ENCODE measurements around the gene FAM177A1. TPM values are rescaled to one million over a fixed set of nuclear protein-coding genes. Genes with fewer than 3 reads are reported as not detected.

The FAM177A1 gene
- total and polyA plus RNA-seq, 2 of the 13 experiments (the other 11 are each of a cell fraction or from before 2014, with no cell fraction given), result 72.9 to 119 TPM

- peak within 1 kb of the TSS; percentile 90 for H3K9ac ChIP-seq (ENCODE audit: insufficient read depth, low read depth, low read length)
- peak within 1 kb of the TSS; percentile 82 to 97 (median 86) for H3K4me3 ChIP-seq (replicated peaks in 1 of 3; ENCODE audit: insufficient read depth in 1 of 3, low read depth in 2 of 3, low read length in 3 of 3)
- peaks cover 67% of the 10 kb centered on the region for H3K4me1 ChIP-seq (ENCODE audit: insufficient read depth, low read length)
- CTCF ChIA-PET (ENCODE audit: low intra/inter-chr PET ratio, low total read pairs), result no interaction called here
- H2AFZ ChIP-seq (ENCODE audit: low read length), result peak within 1 kb of the TSS; percentile 94
- H3K79me2 ChIP-seq (ENCODE audit: insufficient read depth, low read length), result peaks cover 35% of the 10 kb centered on the region
- TSS peak; percentile 66 for BruUV-seq (replicated peaks)
- peaks cover under 1% of the 10 kb centered on the region in 2 experiments; a peak in 3 of 5 replicates for H3K36me3 ChIP-seq (replicated peaks in 1 of 2; ENCODE audit: control insufficient read depth in 1 of 2, insufficient read depth in 2 of 2, low read length in 2 of 2)
- H3K27ac ChIP-seq (ENCODE audit: extremely low read length, insufficient read depth, low read length), result peak within 1 kb of the TSS; percentile 91
- in situ Hi-C loops (cut with HindIII; ENCODE audit: extremely low pct_ligation_motif_present, low pct_unique_long_range_greater_than_20kb), result loop anchor here (5.0 kb wide), 1 partner anchor 285 kb away; no protein-coding TSS in a partner anchor
- H3K4me2 ChIP-seq (ENCODE audit: low read depth, low read length), result peak within 1 kb of the TSS; percentile 86
- FAIRE-seq, result peak; percentile 26
- ATAC-seq, result peak; percentile 94
- H3K27me3 ChIP-seq (ENCODE audit: control insufficient read depth in 1 of 2, insufficient read depth in 2 of 2, low read length in 2 of 2), result peaks cover 0 to 5% of the 10 kb centered on the region in 2 experiments; a peak in 2 of 5 replicates
- H4K20me1 ChIP-seq (ENCODE audit: insufficient read depth, low read length), result no peaks in the 10 kb centered on the region
- DNase-seq (ENCODE audit: low spot score), result peak; percentile 98
- POLR2A ChIA-PET, result interaction anchor here (0.5 to 4.5 kb wide), 37 partner anchors 9 to 704 kb away, joined by 3 to 78 read pairs (median 4); partner anchors contain the start of genes BAZ1A, BRMS1L, FAM177A1 and NFKBIA
- no peaks in the 10 kb centered on the region for H3K9me3 ChIP-seq (ENCODE audit: low read length)
- intact Hi-C loops (cut with micrococcal nuclease; ENCODE audit: unreplicated experiment), result loop anchor here (1.0 to 10.0 kb wide), 7 partner anchors 76 to 683 kb away; partner anchors contain the start of genes FAM177A1, PSMA6, RALGAPA1 and SRP54
- WGBS (ENCODE audit: low lambda C conversion rate), result 2% methylated on average over 57 of the region's 57 CpGs
- peak; percentile 56; the same call in 1 of the 2 replicates for TF ChIP-seq HMG20A (CRISPR knock-in tag; IDR thresholded peaks at IDR 0.05; ENCODE audit: borderline replicate concordance)
- peak; percentile 97 for TF ChIP-seq ZBTB42 (CRISPR knock-in tag; IDR thresholded peaks at IDR 0.05)
- TF ChIP-seq MAFG (CRISPR knock-in tag; IDR thresholded peaks at IDR 0.05), result no peak
- peak; percentile 1 to 30; a peak in 2 of 4 replicates for TF ChIP-seq MAFK (conservative IDR thresholded peaks at IDR 0.05 in 1 of 2, IDR thresholded peaks at IDR 0.05 in 1 of 2; ENCODE audit: low read length in 2 of 2)
- peak; percentile 97 for TF ChIP-seq SNAPC4 (CRISPR knock-in tag; IDR thresholded peaks at IDR 0.05)
- peak; percentile 62 for TF ChIP-seq RFX3 (CRISPR knock-in tag; IDR thresholded peaks at IDR 0.05)
- TF ChIP-seq ZNF782 (CRISPR knock-in tag; IDR thresholded peaks at IDR 0.05; ENCODE audit: borderline replicate concordance), result peak; percentile 96
- TF ChIP-seq CSRNP2 (CRISPR knock-in tag; conservative IDR thresholded peaks at IDR 0.05; ENCODE audit: low read depth), result 0 out of 2 replicates have a peak, but pooled peaks have one; percentile 37
- peak; percentile 99 for TF ChIP-seq SRY (CRISPR knock-in tag; IDR thresholded peaks at IDR 0.05)
- TF ChIP-seq STAG1 (CRISPR knock-in tag; IDR thresholded peaks at IDR 0.05), result peak; percentile 25
- peak; percentile 99 for TF ChIP-seq ZHX1 (CRISPR knock-in tag; IDR thresholded peaks at IDR 0.05; ENCODE audit: low read depth)
- peak; percentile 56; the same call in 1 of the 2 replicates for TF ChIP-seq TBP (CRISPR knock-in tag; IDR thresholded peaks at IDR 0.05)
Measured at GRCh38 chr14:35121887-35122695, 76.0 kb downstream of the FAM177A1 start, which contains the start of the genes PPP2R3C and PRORP. Gene PPP2R3C (minus strand): TSS chr14:35121990. CDS start chr14:35121959, 31 bp downstream. Gene PRORP (plus strand): TSS chr14:35122552. CDS start chr14:35123246, 694 bp downstream.
